ENCODE measurements around the gene RNF227. TPM values are rescaled to one million over a fixed set of nuclear protein-coding genes. Genes with fewer than 3 reads are reported as not detected.

The RNF227 gene
- total RNA-seq, 1 experiment from 2014 or later: 2.1 TPM

GRCh38 chr17:7889166-7889955 lies 26.7 kb downstream of the RNF227 start:
- DNase-seq: no peak
- Histone ChIP-seq H3K9ac (ENCODE audit: low read length) (0 out of 2 replicates have a peak overlapping the region, but pooled peaks have one; percentile 7), H3K9me3 (ENCODE audit: low read length) (no peaks in the 10 kb centered on the region), H3K4me2 (ENCODE audit: low read depth, low read length, poor library complexity, severe bottlenecking) (no peak overlapping the region), H3K27me3 (ENCODE audit: low read length) (no peaks in the 10 kb centered on the region), H3K4me3 (ENCODE audit: low read length) (no peak overlapping the region), H2AFZ (ENCODE audit: low read length) (no peak overlapping the region), H4K20me1 (ENCODE audit: insufficient read depth, low read depth, low read length) (peaks cover 31% of the 10 kb centered on the region; the same call in 1 of the 2 replicates), H3K27ac (ENCODE audit: low read length) (no peak overlapping the region), H3K79me2 (ENCODE audit: low read length) (peaks cover 65% of the 10 kb centered on the region), H3K36me3 (ENCODE audit: insufficient read depth, low read length) (peaks cover 36% of the 10 kb centered on the region), H3K9me2 (replicated peaks; ENCODE audit: insufficient read depth, low read length) (no peaks in the 10 kb centered on the region), H3K4me1 (ENCODE audit: low read length) (peaks cover 27% of the 10 kb centered on the region)

GRCh38 chr17:7888184-7888920 lies 27.7 kb downstream of the RNF227 start, which contains the start of gene CHD3:
CHD3 (plus strand) TSS chr17:7888789; CDS start chr17:7889001, 212 bp downstream.
- Histone ChIP-seq H3K9me3 (ENCODE audit: low read length) (no peaks in the 10 kb centered on the region), H3K36me3 (ENCODE audit: insufficient read depth, low read length) (peaks cover 28% of the 10 kb centered on the region; the same call in 1 of the 2 replicates), H3K4me2 (ENCODE audit: low read depth, low read length, poor library complexity, severe bottlenecking) (peak within 1 kb of the TSS; percentile 99), H3K27me3 (ENCODE audit: low read length) (no peaks in the 10 kb centered on the region), H3K27ac (ENCODE audit: low read length) (peak within 1 kb of the TSS; percentile 86), H3K9ac (ENCODE audit: low read length) (peak within 1 kb of the TSS; percentile 97), H4K20me1 (ENCODE audit: insufficient read depth, low read depth, low read length) (peaks cover 31% of the 10 kb centered on the region; the same call in 1 of the 2 replicates), H3K9me2 (replicated peaks; ENCODE audit: insufficient read depth, low read length) (no peaks in the 10 kb centered on the region), H3K4me1 (ENCODE audit: low read length) (peaks cover 35% of the 10 kb centered on the region), H3K79me2 (ENCODE audit: low read length) (peaks cover 60% of the 10 kb centered on the region), H2AFZ (ENCODE audit: low read length) (no peak within 1 kb of the TSS), H3K4me3 (ENCODE audit: low read length) (peak within 1 kb of the TSS; percentile 91)
- no peak for DNase-seq

- H3K36me3 ChIP-seq (ENCODE audit: insufficient read depth, low read length): peaks cover 28% of the 10 kb centered on the region; the same call in 1 of the 2 replicates
- no peak overlapping the region for H2AFZ ChIP-seq (ENCODE audit: low read length)
- peak overlapping the region; percentile 91 for H3K4me3 ChIP-seq (ENCODE audit: low read length)
- H3K27ac ChIP-seq (ENCODE audit: low read length): peak overlapping the region; percentile 86
- peaks cover 31% of the 10 kb centered on the region; the same call in 1 of the 2 replicates for H4K20me1 ChIP-seq (ENCODE audit: insufficient read depth, low read depth, low read length)
- peak overlapping the region; percentile 97 for H3K9ac ChIP-seq (ENCODE audit: low read length)
- no peaks in the 10 kb centered on the region for H3K9me2 ChIP-seq (replicated peaks; ENCODE audit: insufficient read depth, low read length)
- H3K79me2 ChIP-seq (ENCODE audit: low read length): peaks cover 62% of the 10 kb centered on the region
- peaks cover 42% of the 10 kb centered on the region for H3K4me1 ChIP-seq (ENCODE audit: low read length)
- no peaks in the 10 kb centered on the region for H3K27me3 ChIP-seq (ENCODE audit: low read length)
- peak; percentile 91 for DNase-seq
- H3K4me2 ChIP-seq (ENCODE audit: low read depth, low read length, poor library complexity, severe bottlenecking): peak overlapping the region; percentile 99
- H3K9me3 ChIP-seq (ENCODE audit: low read length): no peaks in the 10 kb centered on the region
Measured at GRCh38 chr17:7887482-7888183, 28.5 kb downstream of the RNF227 start.

- Histone ChIP-seq H3K4me2 (ENCODE audit: low read depth, low read length, poor library complexity, severe bottlenecking) (peak overlapping the region; percentile 99), H2AFZ (ENCODE audit: low read length) (no peak overlapping the region), H3K4me1 (ENCODE audit: low read length) (peaks cover 48% of the 10 kb centered on the region), H3K9me2 (replicated peaks; ENCODE audit: insufficient read depth, low read length) (no peaks in the 10 kb centered on the region), H4K20me1 (ENCODE audit: insufficient read depth, low read depth, low read length) (peaks cover 31% of the 10 kb centered on the region; the same call in 1 of the 2 replicates), H3K27ac (ENCODE audit: low read length) (peak overlapping the region; percentile 86), H3K9ac (ENCODE audit: low read length) (peak overlapping the region; percentile 97), H3K27me3 (ENCODE audit: low read length) (no peaks in the 10 kb centered on the region), H3K79me2 (ENCODE audit: low read length) (peaks cover 64% of the 10 kb centered on the region), H3K9me3 (ENCODE audit: low read length) (no peaks in the 10 kb centered on the region), H3K36me3 (ENCODE audit: insufficient read depth, low read length) (peaks cover 28% of the 10 kb centered on the region; the same call in 1 of the 2 replicates), H3K4me3 (ENCODE audit: low read length) (peak overlapping the region; percentile 91)
- DNase-seq: no peak
Measured at GRCh38 chr17:7887038-7887481, 29.0 kb downstream of the RNF227 start.

- peak overlapping the region; percentile 86 for H3K27ac ChIP-seq (ENCODE audit: low read length)
- H3K4me1 ChIP-seq (ENCODE audit: low read length): peaks cover 54% of the 10 kb centered on the region
- no peaks in the 10 kb centered on the region for H3K27me3 ChIP-seq (ENCODE audit: low read length)
- peaks cover 61% of the 10 kb centered on the region for H3K79me2 ChIP-seq (ENCODE audit: low read length)
- no peaks in the 10 kb centered on the region for H3K9me2 ChIP-seq (replicated peaks; ENCODE audit: insufficient read depth, low read length)
- H2AFZ ChIP-seq (ENCODE audit: low read length): no peak overlapping the region
- peak; percentile 66 for DNase-seq
- peaks cover 31% of the 10 kb centered on the region; the same call in 1 of the 2 replicates for H4K20me1 ChIP-seq (ENCODE audit: insufficient read depth, low read depth, low read length)
- H3K4me3 ChIP-seq (ENCODE audit: low read length): peak overlapping the region; percentile 91
- peak overlapping the region; percentile 99 for H3K4me2 ChIP-seq (ENCODE audit: low read depth, low read length, poor library complexity, severe bottlenecking)
- no peaks in the 10 kb centered on the region for H3K9me3 ChIP-seq (ENCODE audit: low read length)
- peak overlapping the region; percentile 97 for H3K9ac ChIP-seq (ENCODE audit: low read length)
- peaks cover 23% of the 10 kb centered on the region; the same call in 1 of the 2 replicates for H3K36me3 ChIP-seq (ENCODE audit: insufficient read depth, low read length)
Measured at GRCh38 chr17:7886227-7887037, 29.7 kb downstream of the RNF227 start.

GRCh38 chr17:7885367-7886226 lies 30.5 kb downstream of the RNF227 start:
- Histone ChIP-seq H3K9ac (ENCODE audit: low read length) (peak overlapping the region; percentile 97), H3K4me2 (ENCODE audit: low read depth, low read length, poor library complexity, severe bottlenecking) (peak overlapping the region; percentile 99), H3K79me2 (ENCODE audit: low read length) (peaks cover 59% of the 10 kb centered on the region), H3K4me1 (ENCODE audit: low read length) (peaks cover 62% of the 10 kb centered on the region), H3K9me2 (replicated peaks; ENCODE audit: insufficient read depth, low read length) (no peaks in the 10 kb centered on the region), H4K20me1 (ENCODE audit: insufficient read depth, low read depth, low read length) (peaks cover 31% of the 10 kb centered on the region; the same call in 1 of the 2 replicates), H3K27ac (ENCODE audit: low read length) (peak overlapping the region; percentile 86), H3K36me3 (ENCODE audit: insufficient read depth, low read length) (peaks cover 15% of the 10 kb centered on the region; the same call in 1 of the 2 replicates), H3K9me3 (ENCODE audit: low read length) (no peaks in the 10 kb centered on the region), H2AFZ (ENCODE audit: low read length) (no peak overlapping the region), H3K27me3 (ENCODE audit: low read length) (no peaks in the 10 kb centered on the region), H3K4me3 (ENCODE audit: low read length) (peak overlapping the region; percentile 91)
- DNase-seq: peak; percentile 77
